Islet of Langerhans (tissue), 1 donor: Measurements from ENCODE around the gene BCHE.
"Not testable (repeated sequence)": the region's sequence is repeated elsewhere in the genome, so short reads cannot be mapped to it uniquely, and the experiment has no call there.

Experiments used
- FAIRE-seq: peaks from one replicate; lab custom pipeline; 2011; peaks lifted over from hg19 to GRCh38; lab: Jason Lieb, UNC

Gene BCHE

DNA sequence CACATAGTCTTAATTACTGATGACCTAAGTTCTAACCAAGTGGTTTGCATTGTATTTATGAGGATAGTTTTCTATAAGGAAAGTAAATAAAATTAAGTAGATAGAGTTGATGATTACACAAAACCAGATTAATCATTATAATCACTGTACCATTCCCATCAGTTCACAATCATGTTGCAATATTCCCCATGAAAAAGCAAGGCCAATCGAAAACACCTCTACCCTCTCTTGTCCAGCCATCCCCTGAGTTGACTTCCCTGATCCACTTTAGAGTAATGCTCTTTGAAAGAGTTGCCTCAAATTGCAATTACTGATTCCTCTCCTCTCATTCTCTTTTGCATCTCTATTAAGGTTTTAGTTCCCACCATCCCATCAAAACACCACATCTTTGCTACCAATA is 21.0 kb downstream of the BCHE start:
- no peak for FAIRE-seq

DNA sequence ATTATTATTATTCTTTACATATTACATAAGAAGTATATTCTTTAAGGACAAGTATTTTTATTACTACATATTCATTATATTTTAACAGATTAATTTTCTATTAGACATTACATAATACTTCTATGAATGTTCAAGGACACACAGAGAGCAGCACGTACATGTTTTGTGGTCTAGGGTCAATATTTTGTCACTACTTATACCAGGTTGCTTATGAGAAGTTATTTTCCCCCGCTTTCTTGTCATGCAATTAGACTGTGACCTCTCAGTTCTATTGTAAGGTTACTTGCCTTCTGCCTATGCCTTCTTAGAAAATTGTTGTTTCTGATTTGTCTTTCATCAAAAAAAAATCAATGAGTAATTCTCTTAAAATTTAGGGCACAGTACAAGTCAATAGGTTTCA is 21.5 kb downstream of the BCHE start:
- FAIRE-seq = no peak

DNA sequence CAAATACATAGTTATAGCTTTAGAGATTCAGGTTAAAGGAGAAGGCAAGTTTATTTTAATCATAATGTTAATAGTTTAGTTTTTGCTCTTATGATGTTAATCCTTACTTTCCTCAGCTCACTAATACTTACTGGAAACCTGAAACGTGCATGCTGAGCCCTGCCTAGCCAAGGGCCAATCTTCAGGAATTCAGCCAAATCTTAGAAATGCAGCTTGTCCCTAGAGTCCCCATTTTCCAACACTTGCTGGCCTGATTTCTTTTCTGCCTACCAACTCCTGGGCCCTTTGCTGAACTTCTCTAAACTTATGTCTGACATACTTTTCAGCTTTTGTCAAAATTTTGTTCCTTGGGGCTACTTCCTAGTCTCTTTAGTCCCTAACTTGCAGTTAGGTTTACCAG is 22.8 kb downstream of the BCHE start:
- FAIRE-seq = no peak

DNA sequence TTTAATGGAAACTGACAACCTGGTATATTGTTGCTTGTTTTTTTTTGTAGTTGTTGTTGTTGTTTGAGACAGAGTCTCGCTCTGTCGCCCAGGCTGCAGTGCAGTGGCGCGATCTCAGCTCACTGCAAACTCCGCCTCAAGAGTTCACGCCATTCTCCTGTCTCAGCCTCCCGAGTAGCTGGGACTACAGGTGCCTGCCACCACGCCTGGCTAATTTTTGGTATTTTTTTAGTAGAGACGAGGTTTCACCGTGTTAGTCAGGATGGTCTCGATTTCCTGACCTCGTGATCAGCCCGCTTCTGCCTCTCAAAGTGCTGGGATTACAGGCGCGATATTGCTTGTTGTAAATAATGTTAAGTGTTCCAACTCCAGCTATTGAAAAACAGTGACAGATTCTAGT is 29.3 kb downstream of the BCHE start:
- not testable (repeated sequence) for FAIRE-seq

DNA sequence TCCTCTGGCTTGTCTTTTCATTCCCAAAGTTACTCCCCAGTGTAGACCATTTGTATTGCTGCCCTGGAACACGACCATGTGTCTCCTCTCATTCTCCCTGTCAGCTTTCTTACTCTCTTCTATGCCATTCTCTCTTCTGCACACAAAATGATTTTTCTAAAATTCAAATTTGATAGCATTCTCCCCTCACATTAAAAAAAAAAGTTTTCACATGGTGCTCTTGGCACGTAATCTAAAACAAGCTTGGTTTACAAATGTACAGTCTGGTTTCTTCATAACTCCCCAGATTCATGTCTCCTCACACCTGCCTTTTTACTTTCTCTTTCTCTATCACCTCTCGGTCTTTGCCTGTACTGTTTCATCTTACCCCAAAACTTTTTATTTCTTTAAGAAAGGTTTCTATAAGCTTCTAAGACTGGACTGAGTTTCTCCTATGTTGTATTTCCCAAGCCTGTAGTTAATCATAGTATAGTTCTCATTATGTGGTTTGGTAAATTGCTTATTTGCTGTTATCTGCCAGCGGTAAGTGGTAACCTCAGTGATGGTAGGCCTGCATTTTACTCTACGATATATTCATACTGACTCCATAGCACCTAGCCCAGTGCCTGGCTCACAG is 31.2 kb downstream of the BCHE start:
- peak; percentile 56 for FAIRE-seq

DNA sequence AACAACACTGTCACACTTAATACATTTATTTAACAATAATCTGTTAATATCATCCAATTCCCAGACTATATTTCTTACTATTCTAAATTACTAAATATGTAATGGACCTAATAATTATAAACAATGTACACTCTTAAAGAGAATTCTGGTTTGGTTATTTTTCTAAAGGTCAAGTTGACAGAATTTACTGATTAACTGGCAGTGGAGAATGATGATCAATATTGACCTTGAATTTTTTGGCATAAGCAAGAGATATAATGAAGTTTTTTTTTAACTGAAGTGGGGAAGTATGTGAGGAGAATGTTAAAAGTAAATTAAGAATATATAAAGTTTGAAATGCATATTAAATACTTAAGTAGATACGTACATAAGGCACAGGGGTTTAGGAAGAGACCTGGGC is 33.8 kb downstream of the BCHE start:
- FAIRE-seq = no peak

DNA sequence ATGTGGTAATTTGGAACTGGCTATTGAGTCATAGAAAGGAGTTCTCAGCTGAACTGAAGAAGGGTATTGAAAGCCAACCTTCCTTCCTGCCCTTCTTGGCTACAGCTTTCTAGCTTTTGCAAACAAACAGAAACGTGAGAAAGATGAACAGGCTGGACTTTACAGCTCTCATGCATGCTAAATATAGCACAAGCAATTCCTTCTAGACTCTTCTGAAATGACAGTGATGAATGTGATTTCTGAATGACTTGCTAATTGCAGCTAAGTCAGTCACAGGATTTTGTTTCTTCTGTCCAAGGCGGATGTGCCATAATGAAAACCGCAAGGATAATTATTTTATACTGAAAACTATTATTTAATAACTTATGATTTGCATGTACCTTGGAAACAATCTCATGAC is 36.3 kb downstream of the BCHE start:
- FAIRE-seq = no peak

DNA sequence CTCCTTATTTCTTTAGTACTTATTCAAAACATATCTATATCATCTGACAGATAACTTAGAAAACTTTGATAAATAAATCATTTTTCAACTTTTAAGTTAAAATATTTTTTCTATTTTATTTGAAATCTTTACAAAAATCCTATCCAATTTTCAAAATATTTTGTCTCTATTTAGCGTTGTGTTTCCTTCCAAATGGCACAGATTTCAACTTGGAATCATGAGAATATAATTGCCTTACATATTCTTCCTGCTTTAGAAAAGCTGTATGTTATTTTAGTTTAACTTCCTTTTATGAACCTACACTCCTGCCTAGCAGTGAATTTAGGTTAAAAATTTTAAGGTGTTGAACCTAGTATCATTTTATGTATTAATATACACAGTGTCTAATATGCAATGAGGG is 38.2 kb downstream of the BCHE start:
- FAIRE-seq = no peak

DNA sequence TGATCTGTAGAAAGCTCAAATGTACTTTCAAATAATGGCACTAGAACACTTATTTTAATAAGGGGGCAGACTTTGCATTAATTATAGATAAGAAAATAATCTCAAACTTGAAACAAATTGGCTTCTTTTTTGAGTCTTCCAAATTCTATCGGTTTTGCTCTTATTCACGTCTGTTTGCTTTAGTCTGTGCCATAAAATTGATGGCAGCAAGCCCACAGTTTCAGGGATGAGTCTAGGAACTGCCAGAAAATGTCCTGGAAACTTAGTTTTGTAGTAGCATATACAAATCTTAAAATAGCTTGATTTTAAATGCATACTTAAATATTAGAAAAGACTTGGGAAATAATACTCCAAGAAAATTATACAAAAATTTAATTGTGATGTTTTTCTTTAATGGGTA is 39.7 kb downstream of the BCHE start:
- no peak for FAIRE-seq

DNA sequence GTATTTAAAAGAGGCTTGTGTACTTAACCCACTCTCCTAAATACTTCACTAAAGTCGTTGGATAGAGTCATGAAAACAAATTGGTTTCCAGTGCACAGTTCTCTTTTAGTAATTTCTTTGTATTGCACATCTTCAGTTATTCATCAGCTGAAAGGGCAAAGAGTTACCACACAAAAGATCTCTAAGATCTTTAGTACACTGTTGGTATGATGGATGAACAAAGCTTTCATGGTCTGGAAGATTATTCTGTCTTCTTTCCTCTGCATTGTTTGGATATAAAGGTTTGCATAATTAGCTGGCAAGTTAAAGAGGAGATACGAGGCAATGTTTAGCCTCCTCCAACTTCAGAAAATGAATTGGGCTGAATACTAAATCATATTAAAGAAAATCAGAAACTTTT is 40.5 kb downstream of the BCHE start:
- FAIRE-seq = no peak

DNA sequence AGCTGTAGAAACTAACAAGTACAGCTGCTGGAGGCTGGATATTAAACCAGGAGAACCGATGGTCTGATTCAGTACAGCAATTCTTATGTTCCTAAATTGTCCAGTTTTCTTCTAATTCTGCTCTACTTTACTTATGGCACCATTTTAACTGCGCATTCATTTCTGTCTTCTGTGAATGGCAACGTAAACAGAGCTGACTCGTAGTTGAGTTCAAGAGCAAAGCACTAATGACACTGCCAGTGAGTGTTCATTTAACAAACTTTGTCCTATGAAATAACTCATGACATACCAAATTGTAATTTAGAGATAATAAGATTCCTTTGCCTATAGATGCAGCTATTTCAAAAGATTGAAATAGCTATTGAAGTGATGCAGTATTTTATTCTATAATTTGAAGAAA is 48.7 kb downstream of the BCHE start:
- FAIRE-seq = no peak

DNA sequence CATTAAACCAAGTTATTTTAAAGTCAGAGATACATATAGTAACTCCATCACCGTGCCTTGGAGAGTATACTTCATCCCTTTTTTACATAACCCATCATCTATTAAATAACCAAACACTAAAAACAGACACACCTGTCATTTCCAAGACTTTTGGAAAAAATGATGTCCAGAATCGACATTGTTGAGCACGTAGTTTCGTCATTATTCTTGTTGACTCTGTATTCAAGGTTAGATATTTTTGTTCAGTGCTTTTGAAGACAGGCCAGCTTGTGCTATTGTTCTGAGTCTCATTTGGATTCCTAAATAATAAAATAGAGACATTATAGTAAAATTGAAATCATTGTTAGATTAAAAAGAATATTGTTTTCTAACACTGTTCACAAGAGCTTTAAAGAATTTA is 51.2 kb downstream of the BCHE start:
- no peak for FAIRE-seq

DNA sequence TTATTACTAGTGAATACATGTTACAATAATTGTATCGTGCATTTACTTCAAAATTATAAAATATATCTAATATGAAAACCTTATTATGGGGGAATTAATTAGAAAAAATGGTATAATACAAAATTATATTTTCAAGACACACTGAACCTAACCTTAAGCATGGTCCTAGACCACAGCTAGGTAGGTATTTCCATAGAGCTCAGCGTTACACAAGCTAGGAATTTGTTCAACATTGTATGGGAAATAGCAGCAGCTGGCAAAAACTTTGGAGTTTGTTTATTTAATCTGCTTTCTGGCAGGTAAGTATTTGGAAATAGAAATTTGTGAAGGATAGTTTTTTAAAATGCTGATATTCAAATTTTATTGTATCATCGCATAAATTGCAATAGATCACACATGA is 52.9 kb downstream of the BCHE start:
- no peak for FAIRE-seq

DNA sequence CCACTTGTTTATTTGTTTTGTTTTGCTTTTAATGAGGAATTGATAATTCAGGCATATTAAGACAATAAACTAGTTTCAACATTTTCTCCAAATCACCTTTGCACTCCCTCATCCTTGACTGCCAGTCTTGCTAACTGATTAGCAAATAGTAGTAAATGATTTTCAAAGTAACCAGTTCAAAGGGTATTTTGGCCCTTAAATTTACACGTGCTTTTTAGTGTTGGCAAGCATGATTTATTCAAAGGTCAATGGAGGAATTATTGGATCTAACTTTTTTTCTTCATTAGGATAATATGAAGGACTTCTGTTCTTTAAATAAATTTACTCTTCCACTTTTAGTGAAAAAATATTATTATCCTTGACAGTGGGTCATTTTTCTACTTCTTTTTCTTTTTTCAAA is 53.8 kb downstream of the BCHE start:
- FAIRE-seq = no peak

DNA sequence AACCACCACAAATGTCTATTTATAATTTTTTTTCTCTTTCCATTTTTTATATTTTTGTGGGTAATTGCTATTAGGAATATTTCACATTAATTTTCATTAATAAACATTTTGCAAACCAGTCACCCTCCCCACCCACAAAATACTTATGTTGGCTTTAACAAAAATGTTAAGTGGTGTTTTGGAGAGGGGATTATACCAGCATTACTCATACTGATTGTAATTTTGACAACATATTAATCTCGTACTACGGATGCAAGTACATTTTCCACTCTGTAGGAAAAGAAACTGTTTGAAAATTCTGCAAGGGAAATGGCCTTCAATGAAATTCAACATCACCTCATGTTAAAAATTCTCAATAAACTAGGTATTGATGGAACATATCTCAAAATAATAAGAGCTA is 58.3 kb downstream of the BCHE start:
- no peak for FAIRE-seq

DNA sequence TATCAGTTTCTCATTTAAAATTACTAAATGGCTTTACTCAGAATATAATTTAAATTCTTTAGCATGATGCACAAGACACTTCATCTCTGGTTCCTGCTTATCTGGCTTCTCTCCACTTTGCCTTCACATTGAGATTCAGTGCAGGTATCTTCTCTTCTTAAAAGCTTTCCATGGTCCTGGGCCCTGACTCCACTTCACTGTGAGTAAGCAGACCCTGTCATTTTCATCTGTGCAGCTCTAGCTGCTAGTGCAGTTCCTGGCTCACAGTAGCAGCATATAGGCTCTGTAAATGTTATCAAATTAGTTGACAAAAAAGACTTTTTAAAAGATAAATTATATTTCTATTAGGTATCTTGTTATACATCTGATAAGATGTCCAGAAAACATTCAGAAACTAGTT is 58.8 kb downstream of the BCHE start:
- FAIRE-seq = no peak

DNA sequence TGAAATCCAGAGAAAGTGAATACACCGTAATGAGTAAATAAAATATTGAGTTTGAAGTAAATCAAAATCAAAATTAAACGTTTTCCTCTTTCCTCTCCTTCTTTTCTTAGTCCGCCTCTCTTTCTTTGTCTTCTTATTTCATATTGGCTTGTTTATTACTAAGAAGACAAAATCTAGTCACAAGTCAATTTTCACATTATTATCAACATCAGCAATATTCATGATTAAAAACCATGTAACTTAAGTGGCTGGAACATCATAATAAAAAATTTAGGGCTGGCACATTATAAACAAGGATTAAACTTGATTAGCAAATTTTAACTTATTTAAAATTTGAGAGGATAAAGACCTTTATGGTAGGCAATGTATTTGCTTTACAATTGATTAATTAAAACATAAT is 61.4 kb downstream of the BCHE start:
- FAIRE-seq = no peak

DNA sequence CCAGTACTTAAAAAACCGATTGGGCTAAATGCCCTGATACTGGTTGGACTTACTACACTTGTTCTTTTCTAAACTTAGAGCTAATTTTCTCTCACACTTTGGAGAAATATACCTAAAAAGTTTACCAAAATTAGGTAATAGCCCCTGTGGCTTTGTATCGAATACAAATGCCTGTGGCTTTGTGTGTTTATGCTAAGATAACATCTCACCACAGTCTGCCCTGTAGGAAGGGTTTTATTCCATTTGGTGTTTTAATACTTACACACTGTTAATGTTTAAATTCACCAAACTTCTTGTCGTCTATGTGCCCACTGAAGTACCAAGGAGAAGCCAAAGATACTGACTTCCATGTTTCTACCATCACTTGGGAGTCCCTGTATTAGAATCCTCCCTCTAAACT is 66.4 kb downstream of the BCHE start:
- FAIRE-seq = no peak

DNA sequence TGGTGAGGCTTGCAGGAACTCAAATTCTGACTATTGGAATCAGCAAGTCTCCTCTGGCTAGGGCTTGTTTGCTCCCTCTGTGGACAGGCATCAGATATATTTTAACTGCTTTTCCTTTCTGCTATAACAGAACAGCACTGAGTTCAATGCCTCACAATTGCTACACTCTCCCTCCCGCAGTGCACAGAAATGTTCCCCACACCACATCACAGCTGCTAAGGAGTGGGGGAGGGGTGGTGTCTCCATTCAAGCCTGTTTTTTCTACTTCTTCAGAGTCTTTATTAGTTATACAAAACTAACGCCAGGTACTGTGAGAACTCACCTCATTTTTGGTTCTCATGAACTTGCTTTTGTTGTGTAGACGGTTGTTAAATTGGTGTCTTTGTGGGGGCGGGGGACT is 68.5 kb downstream of the BCHE start:
- FAIRE-seq = no peak

DNA sequence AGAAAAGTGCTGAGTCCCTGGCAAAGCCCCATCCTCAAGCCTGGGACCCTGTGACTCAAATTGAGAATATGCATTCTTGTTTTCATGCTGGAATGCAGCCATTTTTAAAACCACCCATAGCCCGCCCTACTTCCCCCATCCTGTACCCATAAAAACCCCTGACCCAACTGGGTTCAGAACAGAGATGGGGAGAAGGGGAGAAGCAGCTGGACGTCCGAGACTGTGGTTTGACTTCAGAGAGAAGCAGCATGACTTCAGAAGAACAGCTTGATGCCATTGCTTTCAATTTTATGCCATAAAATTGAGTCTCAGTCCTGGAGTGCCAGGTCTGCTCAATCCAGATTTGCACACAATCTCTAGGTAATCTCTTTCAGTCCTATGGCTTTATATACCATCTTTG is 78.2 kb downstream of the BCHE start:
- FAIRE-seq = no peak

DNA sequence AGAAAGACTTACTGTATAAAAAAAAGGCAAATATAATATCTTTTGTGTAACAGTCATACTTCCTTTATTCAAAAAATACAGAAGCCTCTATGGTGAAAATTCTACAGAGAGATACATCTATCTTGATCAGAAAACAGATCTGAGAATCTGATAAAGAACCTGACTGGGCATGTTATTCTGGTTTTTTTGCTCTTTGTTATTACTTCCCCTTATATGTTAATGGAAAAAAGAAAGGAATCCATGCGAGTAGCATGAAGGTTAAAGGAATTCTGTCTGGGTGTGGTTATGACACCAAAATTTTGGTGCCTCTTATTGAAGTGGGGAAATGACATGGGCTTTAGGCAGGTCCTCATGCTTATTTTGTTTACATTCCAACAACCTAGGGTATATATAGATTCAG is 81.7 kb downstream of the BCHE start:
- no peak for FAIRE-seq

DNA sequence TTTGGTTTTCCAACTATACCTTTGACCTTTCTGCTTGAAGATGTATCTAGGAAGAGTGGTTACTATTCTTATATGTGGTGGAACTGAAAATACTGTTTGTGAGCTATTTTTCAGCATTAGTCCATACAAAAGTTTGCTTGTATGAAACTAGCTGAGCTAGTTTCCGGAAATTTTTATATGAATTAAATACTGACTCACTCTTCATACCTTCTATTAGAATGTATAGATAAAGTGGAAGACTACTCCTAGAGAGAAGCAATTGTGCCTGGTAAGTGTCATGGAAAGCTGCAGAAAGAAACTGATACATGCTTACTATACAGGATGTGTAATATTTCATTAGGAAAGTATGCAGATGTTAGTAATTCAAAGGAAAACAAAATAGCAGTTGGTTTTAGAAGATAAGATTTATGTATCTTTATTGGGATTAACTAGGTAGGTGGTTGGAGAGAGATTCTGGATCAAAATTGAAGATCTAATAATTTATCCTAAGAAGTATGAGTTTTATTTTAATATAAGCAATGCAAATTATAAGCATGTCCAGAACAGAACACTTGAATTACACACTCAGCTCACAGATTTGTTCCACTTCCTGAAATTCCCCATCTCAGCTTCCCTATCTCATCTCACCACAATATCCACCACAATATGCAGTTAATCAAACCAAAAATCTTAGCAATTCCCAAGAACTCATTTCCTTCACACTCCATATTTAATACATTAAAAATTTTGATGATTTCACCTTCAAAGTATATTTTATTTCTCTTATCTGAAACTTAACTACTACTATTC is 82.8 kb downstream of the BCHE start:
- FAIRE-seq = no peak

DNA sequence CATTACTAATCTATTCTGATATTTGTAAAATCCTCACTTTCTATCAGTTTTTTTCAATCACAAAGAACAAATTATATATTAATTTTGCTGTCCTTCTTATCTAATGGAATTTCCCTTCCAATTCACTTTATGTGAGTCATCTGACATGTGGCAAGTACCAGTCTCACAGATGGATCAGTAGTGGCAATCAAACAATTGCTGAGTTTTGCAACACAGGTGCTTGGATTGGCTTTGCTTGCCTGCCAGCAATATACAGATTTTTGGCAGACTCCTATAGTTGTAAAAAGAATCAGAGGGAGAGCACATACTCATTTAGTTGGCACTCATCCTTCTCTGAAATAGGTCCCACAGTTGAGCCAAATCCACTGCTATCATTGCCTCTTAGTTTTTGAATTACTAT is 83.7 kb downstream of the BCHE start:
- FAIRE-seq = no peak

DNA sequence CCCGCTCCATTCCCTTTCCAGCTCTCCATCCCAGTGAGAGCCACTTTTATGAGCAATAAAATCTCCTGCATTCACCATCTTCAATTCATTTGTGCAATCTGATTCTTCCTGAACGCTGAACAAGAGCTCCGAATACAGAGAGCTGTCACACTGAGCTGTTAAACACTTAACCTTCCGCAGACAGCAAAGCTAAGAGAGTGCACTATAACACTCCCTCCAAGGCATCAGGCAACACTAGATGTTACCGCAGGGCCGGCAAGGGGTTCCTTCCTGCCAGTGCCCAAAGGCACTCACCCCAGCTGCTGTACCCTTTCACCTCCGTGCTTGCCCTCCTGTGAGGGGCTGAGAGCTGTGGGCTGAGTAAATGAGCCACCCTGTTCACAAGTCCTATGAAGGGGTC is 85.6 kb downstream of the BCHE start:
- no peak for FAIRE-seq

DNA sequence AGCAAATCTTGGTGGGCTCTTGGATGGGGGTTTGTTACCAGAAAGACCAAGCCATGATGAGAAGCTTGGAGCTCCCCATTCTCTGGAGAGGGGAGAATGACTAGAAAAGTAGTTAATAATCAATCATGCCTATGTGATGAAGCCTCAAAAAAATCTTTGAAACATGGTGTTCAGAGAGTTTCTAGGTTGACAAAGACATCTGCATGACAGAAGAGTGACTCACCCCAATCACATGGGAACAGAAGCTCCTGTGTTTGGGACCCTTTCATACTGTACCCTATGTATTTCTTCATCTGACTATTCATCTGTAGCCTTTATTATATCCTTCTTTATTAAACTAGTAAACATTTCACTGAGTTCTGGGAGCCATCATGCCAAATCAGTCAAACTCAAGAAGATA is 87.4 kb downstream of the BCHE start:
- FAIRE-seq = no peak
